Measurements from ENCODE around the gene ATP6V0C.
A peak's percentile ranks its signal among the peaks of the same experiment; 100 is the strongest.
"Not testable (repeated sequence)": the region's sequence is repeated elsewhere in the genome, so short reads cannot be mapped to it uniquely, and the experiment has no call there.

Gene ATP6V0C

DNA sequence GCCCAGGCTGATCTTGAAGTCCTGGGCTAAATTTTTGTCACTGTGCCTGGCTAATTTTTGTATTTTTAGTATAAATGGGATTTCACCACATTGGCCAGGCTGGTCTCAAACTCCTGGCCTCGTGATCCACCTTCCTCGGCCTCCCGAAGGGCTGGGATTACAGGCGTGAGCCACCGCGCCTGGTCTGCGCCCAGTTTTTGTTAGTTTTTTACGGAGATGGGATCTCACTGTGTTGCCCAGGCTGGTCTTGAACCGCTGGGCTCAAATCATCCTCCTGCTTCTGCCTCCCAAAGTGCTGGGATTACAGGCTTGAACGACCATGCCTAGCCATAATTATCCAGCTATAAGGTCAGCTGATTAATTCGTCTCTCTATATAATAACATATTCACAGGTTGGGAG lies 20.2 kb downstream of the ATP6V0C start:
- Histone ChIP-seq H3F3A (ENCODE audit: control insufficient read depth, insufficient read depth) (peaks cover 6% of the 10 kb centered on the region), H3K4me1 (ENCODE audit: control insufficient read depth, low read length) (peaks cover 27% of the 10 kb centered on the region), H3K79me2 (ENCODE audit: control insufficient read depth, low read length) (peaks cover 5% of the 10 kb centered on the region), H3K4me2 (ENCODE audit: low read length) (no peak overlapping the region), H3K4me3 (ENCODE audit: low read length) (no peak overlapping the region), H3K9me3 (ENCODE audit: control insufficient read depth, insufficient read depth, low read length) (no peaks in the 10 kb centered on the region), H3K36me3 (ENCODE audit: control insufficient read depth, low read length) (peaks cover 6% of the 10 kb centered on the region; the same call in 1 of the 2 replicates), H3K9me2 (replicated peaks; ENCODE audit: control insufficient read depth, low read length) (no peaks in the 10 kb centered on the region), H3K27me3 (ENCODE audit: control insufficient read depth, low read length) (no peaks in the 10 kb centered on the region), H3K27ac (ENCODE audit: low read depth, low read length) (no peak overlapping the region), H4K20me1 (ENCODE audit: control insufficient read depth, insufficient read depth, low read depth, low read length) (no peaks in the 10 kb centered on the region)
- TF ChIP-seq CTCF (IDR thresholded peaks at IDR 0.05; ENCODE audit: low read depth, low read length, poor library complexity, severe bottlenecking) (no peak), EZH2phosphoT487 (IDR thresholded peaks at IDR 0.05; ENCODE audit: borderline replicate concordance, low read length) (no peak)

DNA sequence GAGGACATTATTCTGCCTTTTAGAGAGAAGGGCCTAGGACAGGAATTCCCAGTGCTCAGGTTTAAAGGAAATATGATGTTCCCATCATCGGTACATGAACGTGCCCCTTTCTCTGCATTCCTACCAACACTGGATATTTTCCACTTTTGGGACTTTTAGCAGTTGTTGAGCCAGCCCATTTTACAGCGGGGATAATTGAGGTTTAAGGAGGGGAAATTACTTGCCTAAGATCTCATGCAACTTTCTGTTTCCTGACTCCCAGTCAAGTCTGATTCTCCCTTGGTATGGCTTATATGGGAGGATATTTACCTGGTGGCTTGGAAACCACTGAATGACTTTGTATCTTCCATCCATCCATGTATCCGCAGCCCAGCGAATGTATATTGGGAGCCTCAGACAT lies 20.6 kb downstream of the ATP6V0C start:
- not testable (repeated sequence) for H4K20me1 ChIP-seq (ENCODE audit: control insufficient read depth, insufficient read depth, low read depth, low read length); H3K4me3 ChIP-seq (ENCODE audit: low read length); H3F3A ChIP-seq (ENCODE audit: control insufficient read depth, insufficient read depth); H3K36me3 ChIP-seq (ENCODE audit: control insufficient read depth, low read length); H3K79me2 ChIP-seq (ENCODE audit: control insufficient read depth, low read length); H3K27me3 ChIP-seq (ENCODE audit: control insufficient read depth, low read length); H3K27ac ChIP-seq (ENCODE audit: low read depth, low read length); H3K4me2 ChIP-seq (ENCODE audit: low read length); H3K9me3 ChIP-seq (ENCODE audit: control insufficient read depth, insufficient read depth, low read length); H3K9me2 ChIP-seq (replicated peaks; ENCODE audit: control insufficient read depth, low read length)
- peaks cover 32% of the 10 kb centered on the region for H3K4me1 ChIP-seq (ENCODE audit: control insufficient read depth, low read length)

GRCh38 chr16:2535625-2536013 lies 21.9 kb downstream of the ATP6V0C start:
- H3K4me2 ChIP-seq (ENCODE audit: low read length) = no peak overlapping the region
- peaks cover 22% of the 10 kb centered on the region for H3K79me2 ChIP-seq (ENCODE audit: control insufficient read depth, low read length)
- H3K9me3 ChIP-seq (ENCODE audit: control insufficient read depth, insufficient read depth, low read length) = no peaks in the 10 kb centered on the region
- H4K20me1 ChIP-seq (ENCODE audit: control insufficient read depth, insufficient read depth, low read depth, low read length) = peaks cover 5% of the 10 kb centered on the region
- H3K4me3 ChIP-seq (ENCODE audit: low read length) = no peak overlapping the region
- H3K4me1 ChIP-seq (ENCODE audit: control insufficient read depth, low read length) = peaks cover 45% of the 10 kb centered on the region
- no peaks in the 10 kb centered on the region for H3K9me2 ChIP-seq (replicated peaks; ENCODE audit: control insufficient read depth, low read length)
- H3K36me3 ChIP-seq (ENCODE audit: control insufficient read depth, low read length) = peaks cover 11% of the 10 kb centered on the region
- peaks cover 6% of the 10 kb centered on the region for H3F3A ChIP-seq (ENCODE audit: control insufficient read depth, insufficient read depth)
- no peak for TF ChIP-seq CTCF (IDR thresholded peaks at IDR 0.05; ENCODE audit: low read depth, low read length, poor library complexity, severe bottlenecking)
- TF ChIP-seq EZH2phosphoT487 (IDR thresholded peaks at IDR 0.05; ENCODE audit: borderline replicate concordance, low read length) = no peak
- no peak overlapping the region for H3K27ac ChIP-seq (ENCODE audit: low read depth, low read length)
- H3K27me3 ChIP-seq (ENCODE audit: control insufficient read depth, low read length) = no peaks in the 10 kb centered on the region

DNA sequence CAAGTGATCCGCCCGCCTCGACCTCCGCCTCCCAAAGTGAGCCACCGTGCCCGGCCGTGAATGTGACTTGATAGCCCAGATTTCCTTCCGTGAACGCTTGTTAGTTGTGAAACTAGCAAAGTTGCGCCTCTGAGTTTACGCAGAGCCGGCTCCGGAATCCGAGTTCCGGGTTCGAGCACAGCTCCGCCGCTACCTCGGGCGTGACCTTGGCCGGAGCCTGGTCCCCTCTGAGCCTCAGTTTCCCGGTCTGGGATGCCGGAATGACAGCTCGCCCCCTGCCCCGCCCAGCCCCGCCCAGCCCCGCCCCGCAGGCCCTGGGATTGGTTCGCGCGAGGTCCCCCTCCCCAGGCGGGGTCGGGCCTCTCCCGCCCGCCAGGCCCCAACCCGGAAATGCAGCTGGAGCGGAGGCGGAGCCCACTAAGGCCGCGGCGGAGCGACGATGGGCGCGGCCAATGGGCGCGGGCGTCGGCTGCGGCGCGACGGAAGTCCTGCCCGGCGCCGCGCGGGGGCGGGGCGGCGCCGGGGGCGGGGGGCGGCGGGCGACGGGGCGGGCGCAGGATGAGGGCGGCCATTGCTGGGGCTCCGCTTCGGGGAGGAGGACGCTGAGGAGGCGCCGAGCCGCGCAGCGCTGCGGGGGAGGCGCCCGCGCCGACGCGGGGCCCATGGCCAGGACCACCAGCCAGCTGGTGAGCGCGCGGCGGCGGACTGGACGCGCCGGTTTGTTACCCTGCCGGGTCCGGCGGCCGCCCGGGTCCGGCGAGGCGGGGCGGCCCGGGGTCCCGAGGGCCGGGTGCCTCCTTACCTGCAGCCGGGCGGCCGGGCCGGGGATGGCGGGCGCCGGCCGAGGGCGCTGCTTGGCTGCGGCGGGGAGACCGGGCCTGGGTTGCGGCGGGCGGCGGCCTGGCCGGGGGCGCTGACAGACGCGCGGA lies 24.0 kb downstream of the ATP6V0C start, which contains the start of gene PDPK1:
Gene PDPK1, plus strand, starts transcription at position 571 of the 929 bp plus-strand sequence. Its CDS starts 92 bp downstream, at position 663.
- Histone ChIP-seq H3F3A (ENCODE audit: control insufficient read depth, insufficient read depth) (peaks cover 3% of the 10 kb centered on the region), H3K4me3 (ENCODE audit: low read length) (peak within 1 kb of the TSS; percentile 94), H3K79me2 (ENCODE audit: control insufficient read depth, low read length) (peaks cover 40% of the 10 kb centered on the region), H3K9me2 (replicated peaks; ENCODE audit: control insufficient read depth, low read length) (no peaks in the 10 kb centered on the region), H3K36me3 (ENCODE audit: control insufficient read depth, low read length) (peaks cover 17% of the 10 kb centered on the region), H3K27ac (ENCODE audit: low read depth, low read length) (peak within 1 kb of the TSS; percentile 59), H4K20me1 (ENCODE audit: control insufficient read depth, insufficient read depth, low read depth, low read length) (peaks cover 5% of the 10 kb centered on the region), H3K4me2 (ENCODE audit: low read length) (peak within 1 kb of the TSS; percentile 92), H3K9me3 (ENCODE audit: control insufficient read depth, insufficient read depth, low read length) (no peaks in the 10 kb centered on the region), H3K4me1 (ENCODE audit: control insufficient read depth, low read length) (peaks cover 44% of the 10 kb centered on the region), H3K27me3 (ENCODE audit: control insufficient read depth, low read length) (no peaks in the 10 kb centered on the region)
- TF ChIP-seq EZH2phosphoT487 (IDR thresholded peaks at IDR 0.05; ENCODE audit: borderline replicate concordance, low read length) (no peak), CTCF (IDR thresholded peaks at IDR 0.05; ENCODE audit: low read depth, low read length, poor library complexity, severe bottlenecking) (no peak)

GRCh38 chr16:2539192-2539844 lies 25.6 kb downstream of the ATP6V0C start:
- Histone ChIP-seq H3K79me2 (ENCODE audit: control insufficient read depth, low read length) (peaks cover 49% of the 10 kb centered on the region), H3K36me3 (ENCODE audit: control insufficient read depth, low read length) (peaks cover 17% of the 10 kb centered on the region), H3K4me3 (ENCODE audit: low read length) (peak overlapping the region; percentile 75), H3K4me1 (ENCODE audit: control insufficient read depth, low read length) (peaks cover 35% of the 10 kb centered on the region), H3K4me2 (ENCODE audit: low read length) (peak overlapping the region; percentile 76)
- H3K27me3 ChIP-seq (ENCODE audit: control insufficient read depth, low read length); H4K20me1 ChIP-seq (ENCODE audit: control insufficient read depth, insufficient read depth, low read depth, low read length); H3K9me3 ChIP-seq (ENCODE audit: control insufficient read depth, insufficient read depth, low read length); H3F3A ChIP-seq (ENCODE audit: control insufficient read depth, insufficient read depth); H3K27ac ChIP-seq (ENCODE audit: low read depth, low read length); H3K9me2 ChIP-seq (replicated peaks; ENCODE audit: control insufficient read depth, low read length): not testable (repeated sequence)

Data from DOHH2 (cell line).